CD4-positive, alpha-beta T cell treated with Interleukin-12 subunit alpha and Interleukin-12 subunit beta, for 1 hour (primary cell): ENCODE measurements around the gene KDM5A.
"Not testable (repeated sequence)": the region's sequence is repeated elsewhere in the genome, so short reads cannot be mapped to it uniquely, and the experiment has no call there.

Source experiments
- DNase-seq: peaks from one replicate; pipeline ENCODE4 v3.0.0-alpha.2; 2020

The KDM5A gene

DNA sequence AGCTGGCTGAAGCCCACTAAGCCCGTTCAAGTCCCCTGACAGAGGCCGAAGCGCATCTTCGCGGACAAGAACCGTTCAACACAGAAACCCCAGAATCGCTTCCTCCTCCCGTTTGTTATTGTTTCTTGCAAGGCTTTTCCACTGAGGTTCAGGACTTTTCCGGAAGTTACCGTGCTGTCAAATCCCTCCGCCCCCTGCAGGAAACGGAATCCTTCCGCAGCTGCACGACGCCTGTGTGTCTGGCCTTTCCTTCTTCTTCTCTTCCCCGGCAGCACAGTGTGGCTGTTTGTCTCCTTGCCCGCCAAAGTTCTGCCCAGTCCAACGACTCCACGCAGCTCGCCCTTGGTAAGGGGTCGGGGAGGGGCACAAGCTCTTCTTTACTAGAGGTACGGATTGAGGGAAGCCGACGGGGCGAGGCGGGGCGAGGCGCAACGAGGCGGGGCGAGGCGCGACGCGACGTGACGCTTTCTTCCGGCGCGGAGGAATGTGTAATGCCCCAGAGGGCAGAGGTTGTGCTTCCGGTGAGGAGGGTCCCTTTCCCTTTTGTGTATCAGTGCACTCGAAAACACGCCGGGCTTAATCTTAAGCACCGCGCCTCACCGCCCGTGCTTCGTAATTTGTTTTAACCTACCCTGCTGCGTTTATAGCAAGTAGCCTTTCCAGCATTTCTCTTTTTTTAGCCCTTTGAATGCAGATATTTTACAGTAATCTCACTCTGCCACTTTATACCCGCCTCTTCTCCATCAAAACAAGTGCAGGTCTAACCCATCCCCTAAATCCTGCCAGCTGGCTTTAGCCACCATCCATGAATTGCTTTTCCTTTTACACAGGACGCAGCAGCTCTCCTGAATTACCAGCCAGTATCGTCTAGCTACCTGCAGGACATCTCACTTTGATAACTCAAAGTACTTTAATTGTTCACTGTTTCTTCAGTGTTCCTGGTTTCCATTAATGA is at the start of gene KDM5A:
KDM5A (minus strand) TSS at position 179 of the 955 bp plus-strand sequence. CDS start 229 bp downstream, outside the sequence.
- DNase-seq = peak; percentile 94

DNA sequence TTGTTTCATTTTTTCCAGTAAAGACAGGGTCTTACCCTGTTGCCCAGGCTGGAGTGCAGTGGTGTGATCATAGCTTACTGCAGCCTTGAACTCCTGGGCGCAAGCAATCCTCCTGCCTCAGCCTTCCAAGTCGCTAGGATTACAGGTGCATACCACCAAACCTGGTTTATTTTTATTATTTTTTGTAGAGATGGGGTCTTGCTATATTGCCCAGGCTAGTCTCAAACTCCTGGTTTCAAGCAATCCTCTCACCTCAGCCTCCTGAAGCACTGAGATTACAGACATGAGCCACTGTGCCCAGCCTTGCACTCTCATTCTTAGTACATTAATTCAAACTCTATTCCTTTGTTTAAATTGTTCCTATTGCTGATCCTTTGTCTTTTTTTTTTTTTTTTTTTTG is 46.6 kb upstream of the KDM5A start:
- DNase-seq = not testable (repeated sequence)

DNA sequence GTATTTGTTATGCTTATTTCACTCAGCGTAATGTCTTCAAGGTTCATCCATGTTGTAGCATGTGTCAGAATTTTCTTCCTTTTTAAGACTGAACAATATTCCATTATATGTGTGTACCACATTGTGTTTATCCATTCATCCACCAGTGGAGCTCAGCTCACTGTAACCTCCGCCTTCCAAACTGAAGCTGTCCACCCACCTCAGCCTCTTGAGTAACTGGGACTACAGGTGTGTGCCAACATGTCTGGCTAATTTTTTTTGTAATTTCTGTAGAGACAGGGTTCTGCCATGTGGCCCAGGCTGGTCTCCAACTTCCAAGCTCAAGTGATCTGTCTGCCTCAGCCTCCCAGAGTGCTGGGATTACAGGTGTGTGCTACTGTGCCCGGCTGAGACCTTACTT is 33.4 kb upstream of the KDM5A start:
- DNase-seq = no peak

DNA sequence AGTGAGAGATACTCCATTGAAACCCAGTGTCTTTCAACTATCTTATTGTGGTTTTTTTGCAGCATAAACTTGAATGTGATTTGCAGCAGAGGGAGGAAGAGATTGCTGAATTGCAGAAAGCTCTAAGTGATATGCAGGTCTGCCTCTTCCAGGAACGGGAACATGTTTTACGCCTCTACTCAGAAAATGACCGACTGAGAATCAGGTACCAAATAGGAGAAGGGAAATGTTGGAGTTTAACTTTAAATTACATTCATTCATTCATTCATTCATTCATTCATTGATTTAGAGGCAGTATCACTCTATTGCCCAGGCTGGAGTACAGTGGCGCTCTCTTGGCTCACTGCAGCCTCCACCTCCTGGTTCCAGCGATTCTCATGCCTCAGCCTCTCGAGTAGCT is 29.3 kb upstream of the KDM5A start:
- DNase-seq = no peak

DNA sequence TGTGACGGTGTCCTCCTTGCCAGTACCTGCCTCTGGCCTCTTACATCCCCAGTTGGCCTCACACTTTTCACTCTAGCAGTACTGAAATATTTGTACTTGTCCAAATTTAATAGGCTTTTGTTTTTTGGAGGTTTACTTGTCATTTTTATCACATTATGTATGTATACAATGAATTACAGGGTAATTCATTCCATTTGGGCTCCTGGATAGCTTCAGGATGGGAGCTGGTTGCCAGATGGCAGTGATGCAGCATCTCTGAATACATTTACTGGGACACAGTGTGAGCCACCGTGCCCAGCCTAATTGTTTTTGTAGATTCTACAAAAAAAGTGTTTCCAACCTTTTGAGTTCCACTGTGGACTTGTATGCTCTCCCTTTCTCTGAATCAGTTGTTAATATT is 25.7 kb upstream of the KDM5A start:
- DNase-seq = no peak

DNA sequence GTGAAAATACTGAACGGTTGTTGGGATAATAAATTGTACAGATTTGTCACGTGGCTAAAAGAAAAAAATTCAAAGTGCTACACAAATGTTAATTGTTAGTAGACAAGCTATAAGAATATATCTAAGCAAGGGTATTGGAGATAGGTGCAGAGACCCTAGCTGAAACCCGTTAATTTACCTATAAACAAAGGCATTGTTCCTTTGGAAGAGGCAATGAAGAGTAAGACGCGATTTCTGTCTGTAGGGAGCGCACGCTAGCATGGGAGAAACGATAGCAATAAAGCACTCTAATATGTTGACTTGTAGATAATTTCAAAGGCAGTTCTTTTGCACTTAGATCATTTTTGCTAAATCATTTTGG is 12.9 kb upstream of the KDM5A start:
- DNase-seq = no peak

DNA sequence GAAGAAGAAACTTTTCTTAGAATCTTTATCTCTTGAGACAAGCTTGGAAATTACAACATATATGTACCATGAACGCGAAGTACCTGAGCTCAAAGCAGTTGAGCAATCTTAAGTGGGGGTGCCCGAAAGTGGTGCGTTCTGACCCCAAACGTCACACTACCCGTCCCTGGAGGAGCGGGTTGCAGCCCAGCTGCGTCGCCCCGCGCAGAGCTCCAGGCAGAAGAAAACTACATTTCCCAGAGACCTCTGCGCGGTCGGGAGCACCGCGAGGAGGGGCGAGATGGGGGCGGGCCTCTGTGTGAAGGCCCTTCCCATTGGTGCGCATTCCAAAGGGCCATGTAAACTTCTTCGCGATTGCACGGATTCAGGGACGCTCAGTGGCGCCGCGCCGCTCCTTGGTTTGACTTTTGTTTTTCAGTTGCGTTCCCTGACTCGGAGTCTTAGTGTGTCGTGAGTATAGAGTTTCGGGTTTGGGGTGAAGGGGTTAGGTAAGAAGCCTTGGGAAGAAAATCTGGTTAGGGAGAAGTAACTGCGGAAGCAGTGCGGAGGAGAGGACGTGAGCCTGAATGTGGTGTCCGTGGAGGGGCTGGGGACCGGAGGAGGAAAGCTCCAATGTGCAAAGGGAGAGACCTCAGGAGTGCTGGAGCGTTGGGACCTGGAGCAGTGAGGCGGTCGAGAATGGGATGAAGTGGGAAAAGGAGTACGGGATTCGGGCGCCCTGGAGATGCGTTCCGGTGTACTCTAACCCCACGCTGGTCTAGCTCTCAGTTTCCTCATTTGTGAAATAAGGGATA is 12.3 kb upstream of the KDM5A start, which contains the start of gene CCDC77:
CCDC77 (plus strand) TSS at position 410 of the 794 bp plus-strand sequence. CDS start 7,740 bp downstream, outside the sequence.
- peak; percentile 96 for DNase-seq

DNA sequence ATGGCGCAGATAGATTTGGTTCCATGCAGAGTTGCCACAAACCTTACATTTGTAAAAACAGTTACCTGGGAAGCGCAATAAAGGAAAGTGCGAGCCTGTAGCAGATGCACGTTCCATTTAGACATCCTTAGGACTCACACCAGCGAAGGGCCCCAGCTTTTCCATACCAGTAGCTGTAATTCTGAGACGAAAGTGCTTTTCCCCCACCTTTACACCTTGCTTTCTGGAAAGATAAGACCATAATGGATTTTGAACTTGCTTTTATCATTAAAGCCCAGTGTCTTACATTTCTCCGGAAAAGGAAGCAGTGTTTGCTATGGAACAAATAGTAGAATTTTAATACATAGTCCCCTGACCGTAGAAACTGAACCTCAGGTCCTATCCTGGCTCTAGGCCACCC is 11.7 kb upstream of the KDM5A start:
- no peak for DNase-seq

DNA sequence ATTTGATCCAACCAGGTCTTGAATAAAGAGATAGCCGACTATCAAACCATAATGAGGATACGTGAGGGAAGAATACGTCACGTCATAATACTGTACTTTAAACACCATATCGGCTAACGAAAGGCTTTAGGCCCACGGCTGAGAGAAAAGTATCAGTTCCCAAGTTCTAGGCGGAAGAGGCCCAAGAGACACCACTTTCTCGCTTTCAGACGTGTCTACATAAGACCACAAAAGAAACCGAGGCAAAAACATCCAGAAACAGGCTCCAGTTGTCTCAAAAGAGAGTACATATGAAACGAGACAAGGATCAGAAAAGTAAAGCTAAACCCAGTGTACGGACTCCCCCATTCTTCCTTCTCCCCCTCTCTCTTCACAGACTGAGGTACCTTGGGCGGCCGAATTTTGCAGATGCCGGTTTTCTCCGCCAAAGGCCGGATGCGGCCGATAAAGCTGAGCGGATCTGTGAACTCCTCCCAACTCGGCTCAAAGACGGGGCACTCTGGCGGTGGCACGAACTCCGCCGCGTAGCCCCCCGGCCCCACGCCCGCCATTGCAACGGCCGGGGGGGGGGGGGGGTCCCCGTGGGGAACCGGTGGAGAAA is 479 bp downstream of the KDM5A start:
- DNase-seq = peak; percentile 61

DNA sequence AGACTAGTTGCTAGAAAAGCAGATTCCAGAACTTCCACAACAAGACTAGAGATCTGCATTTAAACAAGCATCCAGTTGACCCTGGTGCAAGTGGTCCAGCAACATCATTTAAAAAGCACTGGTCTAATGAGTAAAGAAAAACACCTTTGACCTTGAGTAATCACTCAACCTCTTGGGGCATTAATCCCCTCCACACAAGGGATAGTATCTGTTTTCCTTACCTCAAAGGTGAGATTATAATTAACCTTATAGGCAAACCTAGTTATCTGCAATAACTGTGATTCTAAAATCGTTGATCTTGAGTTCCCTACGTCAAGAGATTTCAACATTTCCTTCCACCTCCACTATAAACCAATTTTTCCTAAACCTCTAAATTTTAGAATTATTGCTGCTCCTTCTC is 1.1 kb downstream of the KDM5A start:
- DNase-seq = no peak

DNA sequence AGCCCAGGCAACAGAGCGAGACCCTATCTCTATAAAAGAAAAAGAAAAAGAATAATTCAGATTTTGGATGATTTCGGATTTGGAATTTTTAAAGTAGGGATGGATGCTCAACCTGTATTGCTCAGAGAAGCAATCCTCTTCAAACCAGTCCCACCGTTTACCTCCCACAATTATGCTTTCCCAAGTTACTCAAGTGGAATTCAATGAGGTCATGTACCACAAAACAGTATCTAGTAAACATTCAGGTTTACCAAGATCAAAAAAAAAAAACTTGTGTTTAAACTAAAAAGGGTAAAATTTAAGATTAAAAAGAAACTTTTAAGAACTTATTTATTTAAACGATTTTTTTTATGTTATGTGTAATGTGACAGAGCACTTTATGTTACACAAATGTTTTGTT is 2.5 kb downstream of the KDM5A start:
- no peak for DNase-seq

DNA sequence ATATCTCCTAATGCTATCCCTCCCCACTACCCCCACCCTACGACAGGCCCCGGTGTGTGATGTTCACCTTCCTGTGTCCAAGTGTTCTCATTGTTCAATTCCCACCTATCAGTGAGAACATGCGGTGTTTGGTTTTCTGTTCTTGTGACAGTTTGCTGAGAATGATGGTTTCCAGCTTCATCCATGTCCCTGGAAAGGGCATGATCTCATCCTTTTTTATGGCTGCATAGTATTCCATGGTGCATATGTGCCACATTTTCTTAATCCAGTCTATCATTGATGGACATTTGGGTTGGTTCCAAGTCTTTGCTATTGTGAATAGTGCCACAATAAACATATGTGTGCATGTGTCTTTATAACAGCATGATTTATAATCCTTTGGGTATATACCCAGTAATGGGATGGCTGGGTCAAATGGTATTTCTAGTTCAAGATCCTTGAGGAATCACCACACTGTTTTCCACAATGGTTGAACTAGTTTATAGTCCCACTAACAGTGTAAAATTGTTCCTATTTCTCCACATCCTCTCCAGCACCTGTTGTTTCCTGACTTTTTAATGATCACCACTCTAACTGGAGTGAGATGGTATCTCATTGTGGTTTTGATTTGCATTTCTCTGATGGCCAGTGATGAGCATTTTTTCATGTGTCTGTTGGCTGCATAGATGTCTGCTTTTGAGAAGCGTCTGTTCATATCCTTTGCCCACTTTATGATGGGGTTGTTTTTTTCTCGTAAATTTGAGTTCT is 18.2 kb downstream of the KDM5A start:
- not testable (repeated sequence) for DNase-seq

DNA sequence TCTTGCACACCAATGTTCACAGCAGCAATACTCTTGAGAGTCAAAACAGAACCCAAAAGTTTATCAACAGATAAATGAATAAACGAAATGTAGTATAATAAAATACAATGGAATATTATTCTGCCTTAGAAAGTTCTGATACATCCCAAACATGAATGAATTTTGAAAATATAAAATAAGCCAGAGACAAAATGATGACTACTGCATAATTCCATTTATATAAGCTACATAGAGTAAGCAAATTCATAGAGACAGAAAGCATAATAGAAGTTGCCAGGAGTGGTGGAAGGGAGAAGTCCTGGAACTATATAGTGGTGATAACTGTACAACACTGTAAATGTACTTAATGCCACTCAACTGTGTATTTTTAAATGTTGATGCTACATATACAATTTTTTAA is 21.1 kb downstream of the KDM5A start:
- no peak for DNase-seq

DNA sequence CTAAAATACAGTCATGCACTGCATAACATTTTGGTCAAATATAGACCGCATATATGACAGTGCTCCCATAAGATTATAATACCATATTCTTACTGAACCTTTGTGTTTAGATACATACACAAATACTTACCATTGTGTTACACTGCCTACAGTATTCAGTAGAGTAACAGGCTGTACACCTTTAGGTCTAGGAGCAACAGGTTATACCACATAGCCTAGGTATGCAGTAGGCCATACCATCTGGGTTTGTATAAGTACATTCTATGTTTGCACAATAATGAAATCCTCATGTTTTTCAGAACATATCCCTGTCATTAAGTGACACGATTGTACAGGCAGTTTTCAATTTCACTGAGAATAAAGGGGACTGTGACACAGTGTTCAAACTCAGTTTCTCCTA is 22.3 kb downstream of the KDM5A start:
- no peak for DNase-seq

DNA sequence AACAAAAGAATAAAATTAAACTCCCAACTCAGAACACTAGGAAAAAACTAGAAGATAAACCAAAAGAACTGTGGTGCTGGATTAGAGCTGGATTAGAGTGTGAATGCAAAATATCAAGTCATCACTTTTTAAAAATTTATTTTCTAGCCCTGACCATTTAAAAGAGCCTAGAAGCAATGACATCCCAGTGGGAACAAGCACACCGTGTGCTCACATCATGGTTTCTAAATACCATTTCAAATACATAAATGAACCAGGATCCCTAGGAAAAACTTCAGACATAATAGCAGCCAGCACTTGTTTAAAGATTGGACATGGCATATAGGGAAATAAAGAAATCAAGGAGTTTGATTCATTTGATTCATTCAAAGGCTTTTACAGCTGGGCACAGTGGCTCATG is 30.0 kb downstream of the KDM5A start:
- DNase-seq = no peak

DNA sequence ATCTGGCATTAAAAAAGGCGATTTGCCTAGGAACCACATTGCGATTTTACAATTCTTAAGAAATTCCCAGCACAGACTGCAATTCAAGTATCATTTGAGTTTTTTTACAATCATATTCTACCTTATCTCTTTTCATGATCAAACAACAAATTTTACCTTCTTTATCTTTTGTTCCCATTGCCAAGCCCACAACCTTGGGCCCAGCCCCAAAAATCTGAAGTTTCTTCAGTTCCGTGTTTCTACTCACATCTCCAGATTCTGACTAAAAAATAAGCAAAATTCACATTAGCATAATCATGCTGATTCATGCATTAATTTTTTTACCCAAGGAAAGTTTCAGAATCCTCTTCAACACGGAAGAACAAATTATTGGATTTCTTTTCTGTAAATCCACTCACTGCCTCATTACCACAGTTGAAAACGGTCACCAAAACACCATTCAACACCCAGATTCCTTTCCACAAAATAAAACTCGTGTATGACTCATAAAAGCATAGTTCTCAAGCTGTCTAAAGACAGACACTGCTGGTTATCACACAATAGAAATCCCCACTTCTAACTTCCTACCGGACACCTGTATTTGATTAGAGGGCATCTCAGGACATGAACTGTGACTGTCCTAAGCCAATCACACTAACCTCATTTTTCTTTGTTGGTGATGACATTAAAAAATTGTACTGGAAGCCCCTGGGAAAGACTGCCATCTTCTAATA is 32.7 kb downstream of the KDM5A start:
- no peak for DNase-seq

DNA sequence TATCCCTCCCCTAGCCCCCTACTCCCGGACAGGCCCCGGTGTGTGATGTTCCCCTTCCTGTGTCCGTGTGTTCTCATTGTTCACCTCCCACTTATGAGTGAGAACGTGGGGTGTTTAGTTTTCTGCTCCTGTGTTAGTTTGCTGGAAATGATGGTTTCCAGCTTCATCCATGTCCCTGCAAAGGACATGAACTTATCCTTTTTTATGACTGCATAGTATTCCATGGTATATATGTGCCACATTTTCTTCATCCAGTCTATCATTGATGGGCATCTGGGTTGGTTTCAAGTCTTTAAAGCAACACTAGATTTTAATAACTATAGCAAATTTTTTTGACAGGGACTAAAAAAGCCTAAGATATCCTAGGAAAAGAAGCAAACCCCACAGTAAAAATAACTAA is 37.9 kb downstream of the KDM5A start:
- not testable (repeated sequence) for DNase-seq

DNA sequence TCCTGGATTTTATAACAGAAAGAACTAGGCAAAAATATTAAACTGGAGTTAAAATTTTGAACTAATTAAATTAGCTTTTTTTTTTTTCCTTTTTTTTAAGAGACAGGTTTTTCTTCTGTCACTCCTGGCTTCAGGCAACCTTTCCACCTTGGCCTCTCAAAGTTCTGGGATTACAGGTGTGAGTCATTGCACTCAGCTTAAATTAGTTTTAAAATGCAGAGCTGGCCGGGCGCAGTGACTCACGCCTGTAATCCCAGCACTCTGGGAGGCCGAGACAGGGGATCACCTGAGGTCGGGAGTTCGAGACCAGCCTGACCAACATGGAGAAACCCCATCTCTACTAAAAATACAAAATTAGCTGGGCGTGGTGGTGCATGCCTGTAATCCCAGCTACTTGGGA is 39.5 kb downstream of the KDM5A start:
- DNase-seq = not testable (repeated sequence)

DNA sequence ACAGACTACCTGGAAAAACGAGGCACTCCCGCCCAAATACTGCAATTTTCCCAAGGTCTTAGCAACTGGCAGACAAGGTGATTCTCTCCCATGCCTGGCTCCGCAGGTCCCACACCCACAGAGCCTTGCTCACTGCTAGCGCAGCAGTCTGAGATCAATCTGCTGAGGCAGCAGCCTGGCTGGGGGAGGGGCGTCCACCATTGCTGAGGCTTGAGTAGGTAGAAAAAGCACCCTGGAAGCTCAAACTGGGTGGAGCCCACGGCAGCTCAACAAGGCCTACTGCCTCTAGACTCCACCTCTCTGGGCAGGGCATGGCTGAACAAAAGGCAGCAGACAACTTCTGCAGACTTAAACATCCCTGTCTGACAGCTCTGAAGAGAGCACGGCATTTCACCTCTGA is 46.1 kb downstream of the KDM5A start:
- DNase-seq = not testable (repeated sequence)

DNA sequence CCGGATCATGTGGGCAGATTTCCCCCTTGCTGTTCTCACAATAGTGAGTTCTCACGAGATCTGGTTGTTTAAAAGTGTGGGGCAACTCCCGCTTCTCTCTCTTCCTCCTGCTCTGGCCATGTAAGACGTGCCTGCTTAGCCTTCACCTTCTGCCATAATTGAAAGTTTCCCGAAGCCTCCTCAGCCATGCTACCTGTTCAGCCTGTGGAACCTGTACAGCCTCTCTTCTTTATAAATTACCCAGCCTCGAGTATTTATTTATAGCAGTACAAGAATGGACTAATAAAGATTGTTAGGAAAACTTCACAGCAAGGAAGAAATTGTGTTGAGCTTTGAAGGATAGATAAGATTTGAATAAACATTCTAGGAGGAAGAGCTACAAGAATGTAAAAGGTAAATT is 52.1 kb downstream of the KDM5A start:
- DNase-seq = no peak

DNA sequence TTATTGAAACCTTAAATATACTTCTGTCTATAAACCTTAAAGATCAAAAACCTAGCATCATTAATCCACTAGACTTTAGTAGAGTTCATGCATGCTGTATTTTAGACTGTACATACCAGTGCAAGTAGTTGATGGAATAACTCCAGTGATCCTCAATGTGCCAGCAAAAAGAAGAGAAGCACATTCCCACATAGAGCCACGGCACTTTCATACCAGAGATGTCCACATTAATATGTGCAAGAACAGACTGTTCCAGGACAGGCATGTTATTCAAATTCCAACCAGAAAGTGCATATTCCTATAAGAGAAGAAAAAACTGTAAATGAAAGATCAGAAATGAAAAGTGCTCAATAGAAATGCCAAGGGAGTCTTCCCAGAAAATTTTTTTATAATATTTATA is 55.0 kb downstream of the KDM5A start:
- DNase-seq = no peak

DNA sequence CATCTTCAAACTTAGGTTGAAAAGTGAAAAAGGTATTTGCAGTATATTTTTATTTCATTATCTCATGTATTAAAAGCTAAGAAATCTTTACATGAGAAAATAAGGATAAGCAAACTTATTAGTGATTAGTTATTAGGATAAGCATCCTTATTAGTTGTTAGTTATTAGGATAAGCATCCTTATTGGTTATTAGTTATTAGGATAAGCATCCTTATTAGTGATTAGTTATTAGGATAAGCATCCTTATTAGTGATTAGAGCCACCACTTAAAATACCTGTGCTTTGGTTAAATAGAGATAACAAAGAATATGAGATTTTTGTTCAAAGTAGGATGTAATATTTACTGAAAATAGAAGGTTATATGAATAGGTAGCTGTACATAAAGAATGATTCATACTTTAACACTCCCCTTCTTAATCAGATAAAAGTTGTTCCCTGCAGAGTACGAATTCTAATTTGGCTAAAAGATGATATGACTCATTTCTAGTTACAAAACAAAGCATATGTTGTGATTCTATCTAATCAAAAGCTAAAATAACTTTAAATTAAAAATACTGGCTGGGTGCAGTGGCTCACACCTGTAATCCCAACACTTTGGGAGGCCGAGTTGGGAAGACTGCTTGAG is 56.4 kb downstream of the KDM5A start:
- DNase-seq = no peak
